ENCODE results near the gene EDN1. TPM values are rescaled to one million over a fixed set of nuclear protein-coding genes. Genes with fewer than 3 reads are reported as not detected.

The EDN1 gene
- 0.21 TPM for total RNA-seq (2013)
- polyA plus RNA-seq (under 1 TPM in 2 of 3 donors, not detected in 1; 0.11 to 0.71 TPM), polyA minus RNA-seq (0.16 TPM in 1 of 2 replicates, not detected in the other), total RNA-seq (0.83 to 65.0 (median 2.0) reads per million in 11 experiments)

DNA sequence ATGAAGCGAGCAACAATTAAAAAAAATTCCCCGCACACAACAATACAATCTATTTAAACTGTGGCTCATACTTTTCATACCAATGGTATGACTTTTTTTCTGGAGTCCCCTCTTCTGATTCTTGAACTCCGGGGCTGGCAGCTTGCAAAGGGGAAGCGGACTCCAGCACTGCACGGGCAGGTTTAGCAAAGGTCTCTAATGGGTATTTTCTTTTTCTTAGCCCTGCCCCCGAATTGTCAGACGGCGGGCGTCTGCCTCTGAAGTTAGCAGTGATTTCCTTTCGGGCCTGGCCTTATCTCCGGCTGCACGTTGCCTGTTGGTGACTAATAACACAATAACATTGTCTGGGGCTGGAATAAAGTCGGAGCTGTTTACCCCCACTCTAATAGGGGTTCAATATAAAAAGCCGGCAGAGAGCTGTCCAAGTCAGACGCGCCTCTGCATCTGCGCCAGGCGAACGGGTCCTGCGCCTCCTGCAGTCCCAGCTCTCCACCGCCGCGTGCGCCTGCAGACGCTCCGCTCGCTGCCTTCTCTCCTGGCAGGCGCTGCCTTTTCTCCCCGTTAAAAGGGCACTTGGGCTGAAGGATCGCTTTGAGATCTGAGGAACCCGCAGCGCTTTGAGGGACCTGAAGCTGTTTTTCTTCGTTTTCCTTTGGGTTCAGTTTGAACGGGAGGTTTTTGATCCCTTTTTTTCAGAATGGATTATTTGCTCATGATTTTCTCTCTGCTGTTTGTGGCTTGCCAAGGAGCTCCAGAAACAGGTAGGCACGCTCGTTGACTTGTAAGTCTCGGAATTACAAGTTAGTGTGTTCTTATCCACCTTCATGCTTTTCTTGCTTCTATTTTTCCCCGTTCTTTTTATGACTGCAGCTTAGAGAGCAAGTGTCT lies at the start of gene EDN1:
Gene EDN1 (plus strand): TSS at position 429 of the 888 bp plus-strand sequence. CDS start 269 bp downstream, at position 698.
- Histone ChIP-seq H3K27me3 (ENCODE audit: control insufficient read depth in 2 of 2, insufficient read depth in 2 of 2, low read length in 2 of 2) (peaks cover 24 to 32% of the 10 kb centered on the region in 2 donors), H3K36me3 (replicated peaks in 1 of 2; ENCODE audit: control insufficient read depth in 1 of 2, insufficient read depth in 2 of 2, low read length in 2 of 2) (no peaks in the 10 kb centered on the region), H3K4me3 (replicated peaks in 1 of 3; ENCODE audit: low read depth in 2 of 3, low read length in 3 of 3) (peak within 1 kb of the TSS; percentile 44 to 80 (median 78)), H2AFZ (ENCODE audit: insufficient read depth, low read depth, low read length, poor library complexity, severe bottlenecking) (peak within 1 kb of the TSS; percentile 81), H3K9me3 (replicated peaks in 1 of 2; ENCODE audit: control insufficient read depth in 1 of 2, insufficient read depth in 1 of 2, low read length in 2 of 2) (no peaks in the 10 kb centered on the region), H4K20me1 (ENCODE audit: insufficient read depth, low read length) (no peaks in the 10 kb centered on the region), H3K79me2 (ENCODE audit: insufficient read depth, low read length) (no peaks in the 10 kb centered on the region), H3K4me1 (ENCODE audit: control insufficient read depth in 1 of 2, insufficient read depth in 2 of 2, low read length in 2 of 2) (peaks cover 32 to 37% of the 10 kb centered on the region in 2 donors), H3K27ac (ENCODE audit: low read depth in 1 of 2, low read length in 2 of 2) (no peak within 1 kb of the TSS), H3K4me2 (replicated peaks; ENCODE audit: extremely low read depth, low read length, poor library complexity, severe bottlenecking) (peak within 1 kb of the TSS; percentile 86), H3K9ac (ENCODE audit: insufficient read depth, low read length, poor library complexity, severe bottlenecking) (peak within 1 kb of the TSS; percentile 56)
- intact Hi-C loops (cut with micrococcal nuclease): loop anchor here (5.0 to 10.0 kb wide), 5 partner anchors 48 to 633 kb away; no protein-coding TSS in a partner anchor
- Mint-ChIP-seq H3K27ac (peak within 1 kb of the TSS; percentile 28 to 90 (median 81)), H3K4me1 (peaks cover 51% of the 10 kb centered on the region), H3K9me3 (peaks cover 0 to 2% (median 0%) of the 10 kb centered on the region in 7 donors), H3K27me3 (ENCODE audit: low read depth in 3 of 3) (peaks cover 30 to 40% (median 39%) of the 10 kb centered on the region in 3 donors), H3K4me3 (peak within 1 kb of the TSS; percentile 88 to 98), H3K36me3 (peaks cover 0 to 4% of the 10 kb centered on the region in 2 donors)
- DNase-seq: peak; percentile 58 to 77 (median 64)
- under 1% methylated on average over 27 of the region's 38 CpGs for WGBS (ENCODE audit: insufficient coverage)
- TF ChIP-seq CTCF (IDR thresholded peaks at IDR 0.05): peak; percentile 24

DNA sequence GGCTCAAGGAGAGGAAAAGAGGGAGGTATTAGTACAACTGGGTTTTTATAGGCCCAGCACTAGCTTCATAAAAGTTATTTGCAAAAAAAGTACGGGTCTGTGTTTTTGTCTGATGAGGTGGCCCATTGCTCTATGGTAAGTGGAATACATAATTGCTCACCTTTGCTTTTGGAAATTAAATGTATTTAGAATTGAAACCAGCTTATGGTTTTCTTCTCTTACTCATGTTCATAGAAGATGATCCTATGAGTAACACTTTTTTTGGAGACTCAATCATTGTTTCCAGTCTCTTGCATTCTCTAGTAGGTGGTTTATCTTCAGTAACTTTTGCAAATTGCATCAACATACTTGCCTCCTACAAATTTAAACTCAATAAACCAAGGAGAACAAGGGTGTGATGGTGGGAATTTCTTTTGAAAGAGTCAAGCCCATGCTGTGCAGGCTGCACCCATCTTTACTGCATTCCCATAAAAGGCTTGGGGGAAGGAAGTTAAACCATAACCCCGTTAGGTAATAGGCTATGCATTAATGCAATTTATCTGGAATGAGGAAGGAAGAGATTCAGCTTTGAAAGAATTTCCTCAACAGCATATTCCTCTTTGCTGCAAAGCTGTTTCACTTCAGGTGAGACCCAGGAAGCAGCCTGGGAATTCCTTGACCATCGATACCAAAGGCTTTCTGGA lies 48.5 kb upstream of the EDN1 start:
- peaks cover 39% of the 10 kb centered on the region for H3K4me1 Mint-ChIP-seq
- H3K4me1 ChIP-seq (ENCODE audit: control insufficient read depth in 1 of 2, insufficient read depth in 2 of 2, low read length in 2 of 2): peaks cover 32% of the 10 kb centered on the region in 2 donors
- H3K27me3 Mint-ChIP-seq (ENCODE audit: low read depth in 3 of 3): peaks cover 3 to 4% (median 4%) of the 10 kb centered on the region in 3 donors
- DNase-seq: peak; percentile 32 to 71 (median 68)
- H3K9me3 ChIP-seq (replicated peaks in 1 of 2; ENCODE audit: control insufficient read depth in 1 of 2, insufficient read depth in 1 of 2, low read length in 2 of 2): no peaks in the 10 kb centered on the region
- H3K4me3 Mint-ChIP-seq: peak overlapping the region in 1 of 2 donors; percentile 73
- H4K20me1 ChIP-seq (ENCODE audit: insufficient read depth, low read length): no peaks in the 10 kb centered on the region
- TF ChIP-seq CTCF (IDR thresholded peaks at IDR 0.05): no peak
- H3K4me3 ChIP-seq (replicated peaks in 1 of 3; ENCODE audit: low read depth in 2 of 3, low read length in 3 of 3): peak overlapping the region in 1 of 3 experiments; percentile 31
- H3K36me3 Mint-ChIP-seq: no peaks in the 10 kb centered on the region
- H3K9me3 Mint-ChIP-seq: peaks cover 0 to 2% (median 0%) of the 10 kb centered on the region in 7 donors
- H2AFZ ChIP-seq (ENCODE audit: insufficient read depth, low read depth, low read length, poor library complexity, severe bottlenecking): no peak overlapping the region
- no peak overlapping the region for H3K27ac ChIP-seq (ENCODE audit: low read depth in 1 of 2, low read length in 2 of 2)
- H3K4me2 ChIP-seq (replicated peaks; ENCODE audit: extremely low read depth, low read length, poor library complexity, severe bottlenecking): peak overlapping the region; percentile 50
- H3K36me3 ChIP-seq (replicated peaks in 1 of 2; ENCODE audit: control insufficient read depth in 1 of 2, insufficient read depth in 2 of 2, low read length in 2 of 2): no peaks in the 10 kb centered on the region
- H3K27me3 ChIP-seq (ENCODE audit: control insufficient read depth in 2 of 2, insufficient read depth in 2 of 2, low read length in 2 of 2): no peaks in the 10 kb centered on the region
- H3K79me2 ChIP-seq (ENCODE audit: insufficient read depth, low read length): no peaks in the 10 kb centered on the region
- WGBS (ENCODE audit: insufficient coverage): 0% methylated on average over 1 of the region's 3 CpGs
- H3K27ac Mint-ChIP-seq: peak overlapping the region in 4 of 7 donors; percentile 57 to 71 (median 59)
- intact Hi-C loops (cut with micrococcal nuclease): loop anchor here (5.0 kb wide), 1 partner anchor 46 kb away; no protein-coding TSS in a partner anchor
- no peak overlapping the region for H3K9ac ChIP-seq (ENCODE audit: insufficient read depth, low read length, poor library complexity, severe bottlenecking)

Data from CD14-positive monocyte (primary cell).